Smooth muscle cell (in vitro differentiated cells): Measurements from ENCODE around the gene SCYGR3. TPM values are rescaled to one million over a fixed set of nuclear protein-coding genes. Genes with fewer than 3 reads are reported as not detected.

Experiments
- DNase-seq: peaks from one replicate; lab custom pipeline; 2025; ENCODE audit not compliant: unreplicated experiment; lab: John Stamatoyannopoulos, UW
- H2AFZ ChIP-seq: fragments of 200-600 bp; sonication (generic); 2 replicates; pipeline ENCODE4 v1.6.0; 2016; ENCODE audit warnings: antibody characterized with exemption, low read depth, mild to moderate bottlenecking
- H3F3A ChIP-seq: fragments of 200-600 bp; sonication (generic); 2 replicates; pipeline ENCODE4 v1.6.0; 2017; ENCODE audit warnings: antibody characterized with exemption, low read depth
- H3K27ac ChIP-seq: fragments of 200-600 bp; sonication (generic); 2 replicates; pipeline ENCODE4 v1.5.1; 2016; ENCODE audit warnings: low read depth, mild to moderate bottlenecking
- H3K27me3 ChIP-seq: fragments of 200-600 bp; sonication (generic); 2 replicates; pipeline ENCODE4 v1.6.1; 2016; ENCODE audit warnings: low read depth, mild to moderate bottlenecking
- H3K36me3 ChIP-seq: fragments of 200-600 bp; sonication (generic); 2 replicates; pipeline ENCODE4 v1.5.1; 2016; ENCODE audit warnings: low read depth
- H3K4me1 ChIP-seq: fragments of 200-600 bp; sonication (generic); 2 replicates; pipeline ENCODE4 v1.5.1; 2016; ENCODE audit warnings: low read depth
- H3K4me2 ChIP-seq: fragments of 200-600 bp; sonication (generic); 2 replicates; pipeline ENCODE4 v1.6.0; 2016; ENCODE audit warnings: mild to moderate bottlenecking
- H3K4me3 ChIP-seq: fragments of 200-600 bp; sonication (generic); 2 replicates; pipeline ENCODE4 v1.5.1; 2016; ENCODE audit warnings: mild to moderate bottlenecking
- H3K79me2 ChIP-seq: fragments of 200-600 bp; sonication (generic); 2 replicates; pipeline ENCODE4 v1.6.0; 2016; ENCODE audit warnings: low read depth, mild to moderate bottlenecking
- H3K9ac ChIP-seq: fragments of 200-600 bp; sonication (generic); 2 replicates; pipeline ENCODE4 v1.6.0; 2016; ENCODE audit warnings: low read depth
- H3K9me3 ChIP-seq: fragments of 200-600 bp; sonication (generic); replicated peaks from 2 replicates; pipeline ENCODE4 v1.5.1; 2016; ENCODE audit warnings: low read depth
- H4K20me1 ChIP-seq: fragments of 200-600 bp; sonication (generic); 2 replicates; pipeline ENCODE4 v1.6.0; 2016; ENCODE audit warnings: low read depth
- CTCF ChIP-seq: fragments of 200-600 bp; sonication (generic); IDR thresholded peaks from 2 replicates; pipeline ENCODE4 v1.5.1; 2017; ENCODE audit warnings: borderline replicate concordance, mild to moderate bottlenecking, antibody characterized with exemption; ENCODE audit not compliant: insufficient read depth, poor library complexity, severe bottlenecking
- WGBS: methylation state at CpG from one replicate; pipeline ENCODE4 v1.1.7; 2016; ENCODE audit warnings: low lambda C conversion rate; 5-methylcytosine and 5-hydroxymethylcytosine counted together
- polyA plus RNA-seq: library from polyadenylated mRNA; unstranded; fragments of >200 nt; fragmentation: Nextera tagmentation; extraction: Ambion mirVana; gene quantifications from 2 replicates; pipeline ENCODE4 v1.2.1, GENCODE V29; 2016
- total RNA-seq: library from RNA; depleted of rRNA; stranded (reverse); fragments of >200 nt; gene quantifications from 2 replicates; pipeline ENCODE4 v1.2.3, GENCODE V29; 2014

Gene SCYGR3
- total and polyA plus RNA-seq, 2 experiments from 2014 or later: not detected

- H2AFZ ChIP-seq: no peak overlapping the region
- H3K27ac ChIP-seq: no peak overlapping the region
- no peaks in the 10 kb centered on the region for H4K20me1 ChIP-seq
- no peaks in the 10 kb centered on the region for H3K9me3 ChIP-seq
- H3K79me2 ChIP-seq: no peaks in the 10 kb centered on the region
- 86% methylated on average over 4 of the region's 4 CpGs for WGBS
- H3K4me2 ChIP-seq: no peak overlapping the region
- DNase-seq: no peak
- no peak overlapping the region for H3K9ac ChIP-seq
- no peak overlapping the region for H3K4me3 ChIP-seq
- no peaks in the 10 kb centered on the region for H3K4me1 ChIP-seq
- H3F3A ChIP-seq: no peaks in the 10 kb centered on the region
- no peaks in the 10 kb centered on the region for H3K36me3 ChIP-seq
- H3K27me3 ChIP-seq: no peaks in the 10 kb centered on the region
- TF ChIP-seq CTCF: no peak
Observed at GRCh38 chr2:227613272-227613660, 1.4 kb downstream of the SCYGR3 start.

- Histone ChIP-seq H4K20me1 (no peaks in the 10 kb centered on the region), H3K9ac (no peak overlapping the region), H3K4me3 (no peak overlapping the region)
Observed at GRCh38 chr2:227612546-227613271, 1.9 kb downstream of the SCYGR3 start.

GRCh38 chr2:227610123-227610522 is 4.5 kb downstream of the SCYGR3 start:
- Histone ChIP-seq H3K27ac (no peak overlapping the region), H3K36me3 (no peaks in the 10 kb centered on the region), H3K9me3 (no peaks in the 10 kb centered on the region), H3K4me2 (no peak overlapping the region), H3K27me3 (no peaks in the 10 kb centered on the region), H4K20me1 (no peaks in the 10 kb centered on the region), H2AFZ (no peak overlapping the region), H3F3A (no peaks in the 10 kb centered on the region), H3K4me1 (no peaks in the 10 kb centered on the region), H3K79me2 (no peaks in the 10 kb centered on the region), H3K9ac (no peak overlapping the region), H3K4me3 (no peak overlapping the region)
- 95% methylated on average over 2 of the region's 2 CpGs for WGBS
- TF ChIP-seq CTCF: no peak
- DNase-seq: no peak

More at GRCh38 chr2:227612546-227613271, 1.9 kb downstream of the SCYGR3 start:
- Histone ChIP-seq H3K36me3 (no peaks in the 10 kb centered on the region), H3K9me3 (no peaks in the 10 kb centered on the region), H2AFZ (no peak overlapping the region), H3K4me2 (no peak overlapping the region), H3K79me2 (no peaks in the 10 kb centered on the region), H3K4me1 (no peaks in the 10 kb centered on the region), H3K27me3 (no peaks in the 10 kb centered on the region), H3K27ac (no peak overlapping the region), H3F3A (no peaks in the 10 kb centered on the region)
- DNase-seq: no peak
- no peak for TF ChIP-seq CTCF
- 96% methylated on average over 11 of the region's 11 CpGs for WGBS

- DNase-seq: no peak
- WGBS: 96% methylated on average over 16 of the region's 16 CpGs
- no peak overlapping the region for H3K9ac ChIP-seq
Observed at GRCh38 chr2:227608561-227609338, 5.9 kb downstream of the SCYGR3 start.

More at GRCh38 chr2:227608561-227609338, 5.9 kb downstream of the SCYGR3 start:
- H3K4me3 ChIP-seq: no peak overlapping the region
- H3K27ac ChIP-seq: no peak overlapping the region
- no peaks in the 10 kb centered on the region for H3K27me3 ChIP-seq
- no peaks in the 10 kb centered on the region for H3K4me1 ChIP-seq
- no peaks in the 10 kb centered on the region for H3K79me2 ChIP-seq
- H3F3A ChIP-seq: no peaks in the 10 kb centered on the region
- H3K9me3 ChIP-seq: no peaks in the 10 kb centered on the region
- no peak overlapping the region for H3K4me2 ChIP-seq
- TF ChIP-seq CTCF: no peak
- H2AFZ ChIP-seq: no peak overlapping the region
- no peaks in the 10 kb centered on the region for H3K36me3 ChIP-seq
- H4K20me1 ChIP-seq: no peaks in the 10 kb centered on the region
